Stimulated activated CD4-positive, alpha-beta T cell treated with anti-CD3 and anti-CD28 coated beads, Interleukin-4, amount 100 ng/mL, for 4 hours (primary cell): ENCODE data around the gene GNPTAB.
A peak's percentile ranks its signal among the peaks of the same experiment; 100 is the strongest.

ENCODE experiments used
- DNase-seq, 2 experiments: peaks; one replicate each; pipeline ENCODE4 v3.0.0-alpha.2; 2020

Gene GNPTAB

GRCh38 chr12:101802486-101802885, 28.3 kb downstream of the GNPTAB start:
- no peak for DNase-seq

DNA sequence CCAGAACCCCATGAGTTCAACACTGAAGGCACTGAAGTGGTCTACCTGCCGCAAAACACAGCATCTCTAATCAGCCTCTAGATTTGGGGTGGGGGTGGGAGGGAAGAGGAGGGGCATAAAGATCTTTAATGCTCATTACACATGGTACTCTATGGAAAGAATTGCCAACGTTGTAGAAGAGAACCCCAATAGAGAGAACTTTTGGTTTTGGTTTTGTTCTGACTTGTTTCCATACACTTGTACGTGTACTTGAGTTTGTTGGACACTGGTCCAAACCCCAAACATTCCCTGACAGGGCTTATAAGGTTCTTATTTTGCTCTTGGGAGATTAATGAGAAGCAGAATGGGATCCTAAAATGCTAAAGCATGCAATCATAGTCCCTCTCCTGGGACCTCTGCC, 31.0 kb downstream of the GNPTAB start:
- no peak for DNase-seq

DNA sequence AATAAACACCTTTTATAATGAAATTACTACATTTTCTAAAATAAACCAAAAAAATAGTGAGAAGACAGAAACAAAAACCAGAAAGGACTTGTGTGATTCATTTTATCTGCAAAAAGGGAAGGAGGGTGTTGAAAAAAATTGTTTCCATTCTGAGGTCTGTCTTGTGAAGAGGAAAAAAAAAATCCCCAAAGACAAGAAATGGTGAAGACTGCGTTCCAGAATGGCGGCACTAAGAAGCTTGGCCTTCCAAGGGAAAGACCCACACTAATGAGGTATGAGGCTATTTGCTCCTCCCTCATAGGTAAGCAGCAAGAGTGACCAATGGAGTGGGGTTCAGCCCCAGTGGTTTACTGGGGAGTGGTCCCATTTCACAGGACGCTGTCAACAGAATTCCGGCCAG, 35.0 kb downstream of the GNPTAB start:
- DNase-seq, result no peak

GRCh38 chr12:101795013-101795412, 35.7 kb downstream of the GNPTAB start:
- DNase-seq, result no peak

DNA sequence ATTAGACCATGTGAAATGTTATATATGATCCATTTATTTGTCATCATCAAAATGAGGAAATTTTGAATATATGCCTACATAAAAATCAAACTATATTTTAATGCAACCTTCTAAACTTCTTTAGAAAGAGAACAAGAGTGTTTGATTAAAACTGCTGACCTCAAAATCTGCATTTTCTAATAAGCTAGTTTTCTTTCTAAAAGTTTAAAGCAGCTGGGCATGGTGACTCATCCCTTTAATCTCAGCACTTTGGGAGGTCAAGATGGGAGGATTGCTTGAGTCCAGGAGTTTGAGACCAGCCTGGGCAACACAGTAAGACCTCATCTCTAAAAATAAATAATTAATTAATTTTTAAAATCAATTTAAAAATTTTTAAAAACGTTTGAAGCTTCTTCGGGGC, 36.2 kb downstream of the GNPTAB start:
- DNase-seq, result no peak

DNA sequence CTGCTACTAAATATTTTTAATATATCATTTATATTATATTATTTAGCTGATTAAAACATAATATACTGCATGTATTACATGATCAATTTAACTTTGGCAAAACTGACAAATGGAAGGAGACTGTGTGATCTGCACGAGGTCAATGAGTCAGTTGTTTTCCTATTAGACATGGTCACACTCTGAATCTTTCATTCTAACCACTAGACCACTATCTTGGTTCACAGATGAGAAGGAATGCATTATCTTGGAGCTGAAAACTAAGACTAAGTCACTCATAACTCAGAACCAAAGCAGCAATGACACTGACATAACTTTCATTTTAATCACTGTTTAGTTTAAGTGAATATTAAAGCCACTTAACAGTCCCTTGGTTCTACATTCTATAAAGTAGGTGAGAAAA, 37.4 kb downstream of the GNPTAB start:
- no peak for DNase-seq

DNA sequence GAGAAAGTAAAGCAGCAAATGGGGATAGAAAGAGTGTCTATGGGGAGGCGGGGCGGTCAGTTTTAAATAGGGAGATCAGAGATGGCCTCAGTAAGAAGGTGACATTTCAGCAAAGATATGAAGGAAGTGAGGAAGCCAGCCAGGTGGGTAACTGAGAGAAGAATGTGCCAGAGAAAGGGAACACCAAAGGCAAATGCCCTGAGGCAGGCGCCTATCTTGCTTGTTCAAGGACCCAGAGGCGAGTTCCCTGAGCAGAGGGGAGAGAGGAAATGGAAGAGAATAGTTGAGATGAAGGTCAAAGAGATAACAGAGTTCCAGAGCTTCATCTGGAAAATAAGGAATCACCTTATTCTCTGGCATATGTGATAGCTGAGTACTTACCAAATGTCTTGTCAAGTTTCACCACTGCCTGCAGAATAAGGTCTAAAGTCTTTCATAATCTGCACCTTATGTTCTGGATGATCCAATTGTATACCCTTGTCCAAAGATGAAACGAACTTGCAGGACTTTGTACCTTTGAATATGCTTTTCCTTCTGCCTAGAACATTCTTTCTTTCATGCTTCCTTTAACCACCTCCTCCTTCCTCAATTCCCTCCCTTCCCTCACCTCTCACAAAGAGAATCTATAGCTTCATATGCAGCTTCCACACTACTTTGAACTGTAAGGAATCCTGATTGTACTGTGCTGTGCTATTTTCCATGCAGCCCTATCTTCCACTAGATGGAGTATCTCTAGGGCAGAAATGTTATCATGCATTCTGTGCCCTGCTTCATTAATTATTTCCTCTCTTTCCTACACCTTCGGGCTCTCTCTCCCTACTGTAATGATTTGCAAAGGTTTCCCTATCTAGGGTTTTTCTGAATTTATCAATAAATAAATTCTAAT, 38.5 kb downstream of the GNPTAB start:
- DNase-seq, result no peak

DNA sequence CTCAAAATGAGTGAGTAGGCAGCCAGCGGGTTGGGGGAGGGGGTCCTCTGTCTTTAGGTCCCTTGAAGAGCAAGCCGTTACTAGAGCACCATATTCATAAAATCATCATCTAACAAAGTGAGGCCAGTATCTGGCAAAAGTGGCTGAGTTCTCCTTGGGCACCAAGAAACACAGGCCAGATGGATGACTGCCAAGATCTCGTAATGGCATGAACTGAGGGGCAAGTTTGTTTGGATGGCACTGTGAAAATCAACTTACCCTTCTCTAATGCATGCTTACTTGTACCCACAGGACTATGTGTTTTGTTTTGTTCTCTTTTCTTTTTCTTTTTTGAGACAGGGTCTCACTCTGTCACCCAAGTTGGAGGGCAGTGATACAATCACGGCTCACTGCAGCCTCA, 41.6 kb downstream of the GNPTAB start:
- DNase-seq, result no peak

DNA sequence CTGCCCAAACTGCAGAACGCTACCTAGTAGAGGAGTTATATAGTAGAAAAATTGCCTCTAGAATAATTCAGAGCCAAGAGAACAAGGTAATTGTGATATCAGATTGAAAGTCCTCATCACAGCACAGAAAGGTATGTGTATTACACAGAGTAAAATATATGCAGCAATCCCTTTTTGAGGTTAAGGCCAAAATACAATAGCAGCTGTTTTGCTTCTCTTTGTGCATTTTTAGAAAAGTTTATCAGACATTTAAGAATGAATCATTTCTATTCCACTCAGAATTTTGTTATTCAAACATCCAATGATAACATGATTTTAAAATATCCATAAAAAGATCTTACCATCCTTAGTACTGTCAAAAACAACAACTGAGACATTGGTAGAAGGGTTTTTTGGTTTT, 45.1 kb downstream of the GNPTAB start:
- DNase-seq, result no peak

GRCh38 chr12:101784376-101784775, 46.4 kb downstream of the GNPTAB start:
- DNase-seq, result no peak

DNA sequence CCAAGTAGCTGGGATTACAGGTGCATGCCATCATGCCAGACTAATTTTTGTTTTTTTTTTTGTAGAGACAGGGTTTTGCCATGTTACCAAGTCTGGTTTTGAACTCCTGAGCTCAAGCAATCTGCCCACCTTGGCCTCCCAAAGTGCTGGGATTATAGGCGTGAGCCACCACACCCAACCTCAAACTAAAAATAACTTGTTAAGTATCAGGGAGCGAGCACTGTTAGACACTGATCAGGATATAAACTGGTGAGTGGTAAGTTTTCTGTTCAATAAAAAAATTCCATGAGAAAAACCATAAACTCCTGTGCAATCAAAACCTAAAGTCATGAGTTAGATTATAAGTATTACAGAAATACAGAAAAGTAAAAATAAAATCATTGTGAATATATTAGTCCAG, 46.9 kb downstream of the GNPTAB start:
- no peak for DNase-seq

DNA sequence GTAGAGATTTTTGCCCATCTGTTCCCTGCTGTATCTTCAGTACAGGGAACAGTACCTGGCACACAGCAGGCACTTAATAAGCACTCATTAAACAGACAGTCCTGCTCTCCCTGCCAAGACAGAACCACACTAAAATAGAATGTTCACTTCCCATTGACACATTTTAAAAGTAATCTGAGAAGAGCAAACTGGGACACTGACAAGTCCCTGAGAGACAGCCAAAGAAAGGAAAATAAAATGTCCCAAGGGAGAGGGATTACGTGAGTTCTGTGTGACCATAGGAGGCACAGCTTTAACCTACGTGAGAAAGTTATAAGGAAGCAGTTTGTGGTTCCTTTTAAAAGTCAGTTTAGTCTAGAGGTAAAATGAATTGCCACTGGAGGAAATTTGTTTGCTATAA, 47.6 kb downstream of the GNPTAB start:
- no peak for DNase-seq

DNA sequence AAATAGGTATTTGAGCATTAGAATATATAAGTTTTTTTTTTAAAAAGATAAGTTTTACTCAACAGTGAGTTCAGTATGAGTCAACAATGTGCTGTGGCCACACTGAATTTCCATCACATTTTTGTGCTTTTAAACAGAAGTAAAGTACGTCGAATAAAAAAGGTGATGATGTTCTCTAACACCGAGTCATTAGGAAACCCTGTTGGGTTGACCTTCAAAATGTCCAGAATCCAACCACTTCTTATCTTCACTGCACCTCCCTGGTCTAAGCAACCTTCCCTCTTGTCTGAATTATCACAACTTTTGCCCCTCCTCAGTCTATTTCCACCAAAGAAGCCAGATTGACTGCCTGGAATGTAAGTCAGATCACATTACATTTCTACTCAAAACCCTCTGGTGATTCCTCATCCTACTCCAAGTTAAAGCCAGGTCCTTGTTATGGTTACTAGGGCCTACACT, 48.5 kb downstream of the GNPTAB start:
- no peak for DNase-seq

GRCh38 chr12:101781834-101782233, 48.9 kb downstream of the GNPTAB start:
- no peak for DNase-seq

GRCh38 chr12:101780599-101780998, 50.2 kb downstream of the GNPTAB start:
- no peak for DNase-seq

GRCh38 chr12:101779626-101780025, 51.1 kb downstream of the GNPTAB start:
- no peak for DNase-seq

GRCh38 chr12:101779200-101779599, 51.6 kb downstream of the GNPTAB start:
- DNase-seq, result no peak

- DNase-seq, result no peak
Observed at GRCh38 chr12:101777978-101778377, 52.8 kb downstream of the GNPTAB start.

- DNase-seq, result no peak
Observed at GRCh38 chr12:101777485-101777884, 53.3 kb downstream of the GNPTAB start.

GRCh38 chr12:101775816-101776215, 54.9 kb downstream of the GNPTAB start:
- no peak for DNase-seq

DNA sequence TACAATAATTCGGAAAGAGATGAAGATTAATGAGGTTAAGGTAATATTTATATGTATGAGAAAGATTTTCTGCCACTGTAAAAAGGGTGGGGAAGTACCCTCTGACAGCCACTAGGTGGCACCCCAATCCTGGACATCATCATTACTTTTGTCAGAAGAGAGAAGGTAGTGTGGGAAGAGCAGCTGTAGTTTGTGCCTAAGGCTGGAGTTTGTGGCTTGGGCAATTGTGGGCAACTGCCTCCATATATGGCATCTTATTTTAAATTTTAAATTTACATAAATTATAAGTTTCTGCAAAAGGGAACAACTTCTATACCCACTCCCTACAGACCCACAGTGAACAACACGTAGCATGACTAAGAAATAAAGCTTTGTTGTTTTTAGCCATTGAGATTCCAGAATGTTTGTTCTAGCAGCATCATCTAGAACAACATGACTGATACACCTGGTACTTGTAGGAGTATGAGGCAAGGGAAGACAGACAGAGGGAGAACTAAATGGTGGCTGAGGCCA, 57.1 kb downstream of the GNPTAB start:
- DNase-seq, result peak; percentile 54 to 60

DNA sequence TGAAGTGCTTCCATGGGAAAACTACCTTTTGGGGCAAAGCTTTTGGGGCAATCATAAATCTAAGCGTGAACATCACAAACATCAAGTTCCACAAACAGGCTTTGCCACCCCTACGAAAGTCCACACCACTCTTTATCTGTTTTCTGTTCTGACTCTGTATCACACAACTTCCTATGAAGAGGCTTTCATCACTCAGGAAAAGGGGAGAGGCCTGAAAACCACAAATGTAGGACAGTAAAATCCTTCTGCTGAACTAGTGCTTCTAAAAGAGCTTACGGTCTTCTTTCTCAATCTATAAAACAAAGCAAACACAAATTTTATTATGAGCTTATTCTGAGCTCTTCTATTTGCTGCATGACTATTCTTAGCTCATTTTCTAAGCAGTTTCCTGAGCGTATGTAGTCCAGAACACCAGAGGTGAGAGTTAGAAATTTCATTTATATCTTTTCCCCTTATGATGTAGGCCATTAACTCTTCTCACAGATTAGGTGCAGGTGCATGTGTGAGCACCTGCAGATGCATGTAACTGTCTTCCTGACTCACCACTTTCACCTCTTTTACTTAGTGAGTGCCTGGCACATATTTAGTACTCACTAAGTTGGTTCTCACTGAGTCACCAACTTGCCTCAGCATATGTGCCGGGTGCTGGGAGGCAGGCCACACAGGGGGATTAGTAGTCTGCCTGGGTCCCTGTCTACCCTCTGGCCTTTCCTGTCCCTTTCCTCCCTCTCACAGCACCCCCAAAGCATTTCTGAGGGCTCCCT, 58.6 kb downstream of the GNPTAB start:
- no peak for DNase-seq

GRCh38 chr12:101769865-101770264, 60.9 kb downstream of the GNPTAB start:
- DNase-seq, result no peak

GRCh38 chr12:101768781-101769180, 62.0 kb downstream of the GNPTAB start:
- no peak for DNase-seq
